OCI-LY3 (cell line): ENCODE data around the gene NOP14.

ENCODE experiments used
- H2AFZ ChIP-seq: fragments of 200-600, 300-600 bp; shearing (Covaris generic); 2 replicates; pipeline ENCODE4 v1.6.0; 2014; ENCODE audit warnings: antibody characterized with exemption, low read depth, low read length
- H3K27ac ChIP-seq: fragments of 200-600, 300-600 bp; sonication (generic); 2 replicates; pipeline ENCODE4 v1.5.1; 2014; ENCODE audit warnings: mild to moderate bottlenecking, low read length, moderate library complexity, mixed read lengths
- H3K27me3 ChIP-seq: fragments of 200-600, 300-600 bp; sonication (generic); 2 replicates; pipeline ENCODE4 v1.6.1; 2014; ENCODE audit warnings: low read depth, low read length, mixed read lengths
- H3K36me3 ChIP-seq: fragments of 200-600, 300-600 bp; sonication (generic); replicated peaks from 2 replicates; pipeline ENCODE3; 2014; ENCODE audit warnings: low read depth, low read length, mixed read lengths
- H3K4me1 ChIP-seq: fragments of 300-600, 200-600 bp; sonication (generic); 2 replicates; pipeline ENCODE4 v1.6.1; 2014; ENCODE audit warnings: low read length, mixed read lengths
- H3K4me2 ChIP-seq: fragments of 200-600, 300-600 bp; sonication (generic); 2 replicates; pipeline ENCODE4 v1.6.1; 2014; ENCODE audit warnings: low read length, mixed read lengths
- H3K4me3 ChIP-seq: fragments of 300-600, 200-600 bp; sonication (generic); 2 replicates; pipeline ENCODE4 v1.5.1; 2014; ENCODE audit warnings: antibody characterized with exemption, mild to moderate bottlenecking, low read length, moderate library complexity
- H3K79me2 ChIP-seq: fragments of 300-600, 200-600 bp; shearing (Covaris generic); 2 replicates; pipeline ENCODE4 v1.6.1; 2014; ENCODE audit warnings: mild to moderate bottlenecking, low read length, mixed read lengths
- H3K9ac ChIP-seq: fragments of 300-600, 200-600 bp; shearing (Covaris generic); 2 replicates; pipeline ENCODE4 v1.6.0; 2014; ENCODE audit warnings: mild to moderate bottlenecking, low read length, moderate library complexity
- H3K9me3 ChIP-seq: fragments of 200-600, 300-600 bp; shearing (Covaris generic); 2 replicates; pipeline ENCODE4 v1.6.1; 2014; ENCODE audit warnings: low read length, mixed read lengths; ENCODE audit not compliant: insufficient read depth
- H4K20me1 ChIP-seq: fragments of 200-600, 300-600 bp; sonication (generic); 2 replicates; pipeline ENCODE4 v1.6.1; 2016; ENCODE audit warnings: low read length, mixed read lengths; ENCODE audit not compliant: insufficient read depth
- CTCF ChIP-seq: fragments of 200-600, 300-600 bp; sonication (generic); IDR thresholded peaks from 2 replicates; pipeline ENCODE4 v1.5.1; 2014; ENCODE audit warnings: antibody characterized with exemption, low read length, low read depth
- EZH2phosphoT487 ChIP-seq: fragments of 200-600 bp; shearing (Covaris generic); IDR thresholded peaks from 2 replicates; pipeline ENCODE4 v1.6.1; 2018; ENCODE audit warnings: antibody characterized with exemption, mixed run types, low read depth

NOP14 gene

GRCh38 chr4:2931512-2932301 is 31.5 kb downstream of the NOP14 start:
- H3K79me2 ChIP-seq: peaks cover 16% of the 10 kb centered on the region
- peaks cover 40% of the 10 kb centered on the region for H3K4me1 ChIP-seq
- no peaks in the 10 kb centered on the region for H3K9me3 ChIP-seq
- H2AFZ ChIP-seq: no peak overlapping the region
- H3K9ac ChIP-seq: peak overlapping the region; percentile 59
- peak overlapping the region; percentile 73 for H3K27ac ChIP-seq
- TF ChIP-seq EZH2phosphoT487: no peak
- TF ChIP-seq CTCF: peak; percentile 62; the same call in 1 of the 2 replicates
- H3K4me3 ChIP-seq: peak overlapping the region; percentile 56
- H3K36me3 ChIP-seq: peaks cover 26% of the 10 kb centered on the region
- H3K27me3 ChIP-seq: no peaks in the 10 kb centered on the region
- peak overlapping the region; percentile 85 for H3K4me2 ChIP-seq
- peaks cover 5% of the 10 kb centered on the region for H4K20me1 ChIP-seq

- Histone ChIP-seq H3K27ac (peak overlapping the region; percentile 73), H4K20me1 (no peaks in the 10 kb centered on the region), H3K4me1 (peaks cover 33% of the 10 kb centered on the region), H3K4me2 (peak overlapping the region; percentile 85), H3K4me3 (peak overlapping the region; percentile 56; the same call in 1 of the 2 replicates), H3K27me3 (no peaks in the 10 kb centered on the region), H3K79me2 (peaks cover 16% of the 10 kb centered on the region), H3K9me3 (no peaks in the 10 kb centered on the region), H2AFZ (no peak overlapping the region), H3K9ac (peak overlapping the region; percentile 59; the same call in 1 of the 2 replicates), H3K36me3 (peaks cover 22% of the 10 kb centered on the region)
- TF ChIP-seq CTCF (no peak), EZH2phosphoT487 (no peak)
These were observed 32.3 kb downstream of the NOP14 start for GRCh38 chr4:2930758-2931511.

- Histone ChIP-seq H3K36me3 (peaks cover 22% of the 10 kb centered on the region), H3K27ac (no peak overlapping the region), H3K4me2 (no peak overlapping the region), H4K20me1 (no peaks in the 10 kb centered on the region), H3K4me3 (no peak overlapping the region), H3K9ac (no peak overlapping the region), H3K9me3 (no peaks in the 10 kb centered on the region), H3K27me3 (no peaks in the 10 kb centered on the region), H3K79me2 (peaks cover 9% of the 10 kb centered on the region), H3K4me1 (peaks cover 27% of the 10 kb centered on the region), H2AFZ (no peak overlapping the region)
- no peak for TF ChIP-seq EZH2phosphoT487
- no peak for TF ChIP-seq CTCF
These were observed 33.0 kb downstream of the NOP14 start for GRCh38 chr4:2930135-2930757.

- Histone ChIP-seq H3K4me3 (no peak overlapping the region), H4K20me1 (no peaks in the 10 kb centered on the region), H3K4me2 (no peak overlapping the region), H3K36me3 (peaks cover 22% of the 10 kb centered on the region), H3K4me1 (peaks cover 27% of the 10 kb centered on the region), H3K27ac (no peak overlapping the region), H3K9me3 (no peaks in the 10 kb centered on the region), H3K79me2 (peaks cover 5% of the 10 kb centered on the region; the same call in 1 of the 2 replicates), H3K9ac (no peak overlapping the region), H2AFZ (no peak overlapping the region), H3K27me3 (no peaks in the 10 kb centered on the region)
- TF ChIP-seq CTCF (no peak), EZH2phosphoT487 (no peak)
These were observed 33.7 kb downstream of the NOP14 start for GRCh38 chr4:2929469-2929868.
